Endothelial cell of umbilical vein (primary cell): ENCODE data around the gene WBP2.

Experiments used
- CTCF ChIP-seq, 2 donors: IDR thresholded peaks; 1 replicate in 1 of 2; 2 replicates in 1 of 2; pipeline ENCODE4 v1.5.1; 2011; ENCODE audit warnings: low read length in 2 of 2, mild to moderate bottlenecking in 2 of 2, moderate library complexity in 2 of 2, control low read depth in 1 of 2, inconsistent platforms in 1 of 2, low read depth in 1 of 2; ENCODE audit not compliant: insufficient read depth in 1 of 2; ENCODE audit errors: extremely low read depth in 1 of 2
- EZH2 ChIP-seq: IDR thresholded peaks from 2 replicates; pipeline ENCODE4 v1.6.1; 2012; ENCODE audit warnings: borderline replicate concordance, low read depth, mild to moderate bottlenecking, moderate library complexity, low read length, inconsistent platforms; ENCODE audit not compliant: severe bottlenecking
- FOS ChIP-seq: IDR thresholded peaks from 2 replicates; pipeline ENCODE4 v1.6.1; 2011; ENCODE audit warnings: mild to moderate bottlenecking, low read length, moderate library complexity, borderline replicate concordance; ENCODE audit not compliant: insufficient read depth
- JUN ChIP-seq: IDR thresholded peaks from 2 replicates; pipeline ENCODE4 v1.6.1; 2011; ENCODE audit warnings: borderline replicate concordance, low read depth; ENCODE audit not compliant: insufficient read length, insufficient read depth
- MAX ChIP-seq: IDR thresholded peaks from 2 replicates; pipeline ENCODE4 v1.6.1; 2011; ENCODE audit not compliant: insufficient read depth, insufficient read length
- MYC ChIP-seq: IDR thresholded peaks from one replicate; pipeline ENCODE4 v1.6.1; 2011; ENCODE audit warnings: mild to moderate bottlenecking, low read depth, low read length
- POLR2A ChIP-seq: IDR thresholded peaks from 2 replicates; pipeline ENCODE4 v1.6.1; 2012; ENCODE audit warnings: low read depth, mild to moderate bottlenecking, control low read depth, low read length
- POLR2AphosphoS5 ChIP-seq: IDR thresholded peaks from 2 replicates; pipeline ENCODE4 v1.6.1; 2012; ENCODE audit warnings: low read depth, mild to moderate bottlenecking, control low read depth, low read length, moderate library complexity; ENCODE audit not compliant: insufficient read depth

- no peak for TF ChIP-seq CTCF (IDR thresholded peaks at IDR 0.05; ENCODE audit: extremely low read depth in 1 of 2, insufficient read depth in 1 of 2, low read depth in 1 of 2, low read length in 2 of 2)
- no peak for TF ChIP-seq EZH2
- TF ChIP-seq POLR2A, result no peak
- TF ChIP-seq MAX, result no peak
- no peak for TF ChIP-seq POLR2AphosphoS5
- no peak for TF ChIP-seq MYC
- no peak for TF ChIP-seq JUN
- TF ChIP-seq FOS, result no peak
Measured at GRCh38 chr17:75898065-75898464, 42.9 kb upstream of the WBP2 start.
